ENCODE measurements around the gene ZNF446. TPM values are rescaled to one million over a fixed set of nuclear protein-coding genes. Genes with fewer than 3 reads are reported as not detected.
"Not testable (repeated sequence)": the region's sequence is repeated elsewhere in the genome, so short reads cannot be mapped to it uniquely, and the experiment has no call there.

ZNF446 gene
- total and polyA plus RNA-seq, 9 donors, result 1.9 to 24.9 (median 18.6) TPM

GRCh38 chr19:58439576-58440554 is 36.3 kb upstream of the ZNF446 start, which contains the start of gene ZNF132:
Gene ZNF132, minus strand, starts transcription at chr19:58440153. Its CDS starts 332 bp downstream, at chr19:58439821.
- intact Hi-C loops (cut with DNase I), result no loop called here
- peak within 1 kb of the TSS; percentile 61 for H3K4me3 ChIP-seq
- DNase-seq, result peak; percentile 94 to 98 (median 96)
- H3K27me3 ChIP-seq, result no peaks in the 10 kb centered on the region
- H3K4me1 ChIP-seq (ENCODE audit: insufficient read depth), result peaks cover 11% of the 10 kb centered on the region
- peak; percentile 59 for TF ChIP-seq EP300 (IDR thresholded peaks at IDR 0.05)
- TF ChIP-seq CTCF (IDR thresholded peaks at IDR 0.05), result no peak
- peak; percentile 58 for TF ChIP-seq POLR2A (IDR thresholded peaks at IDR 0.05)
- WGBS, 3 donors, result 5 to 7% (median 6%) methylated on average over 54 to 59 of the region's 59 CpGs
- H3K27ac ChIP-seq, result peak within 1 kb of the TSS; percentile 24 to 67
- no peaks in the 10 kb centered on the region for H3K36me3 ChIP-seq
- peaks cover 3 to 38% of the 10 kb centered on the region in 2 donors for H3K9me3 ChIP-seq

DNA sequence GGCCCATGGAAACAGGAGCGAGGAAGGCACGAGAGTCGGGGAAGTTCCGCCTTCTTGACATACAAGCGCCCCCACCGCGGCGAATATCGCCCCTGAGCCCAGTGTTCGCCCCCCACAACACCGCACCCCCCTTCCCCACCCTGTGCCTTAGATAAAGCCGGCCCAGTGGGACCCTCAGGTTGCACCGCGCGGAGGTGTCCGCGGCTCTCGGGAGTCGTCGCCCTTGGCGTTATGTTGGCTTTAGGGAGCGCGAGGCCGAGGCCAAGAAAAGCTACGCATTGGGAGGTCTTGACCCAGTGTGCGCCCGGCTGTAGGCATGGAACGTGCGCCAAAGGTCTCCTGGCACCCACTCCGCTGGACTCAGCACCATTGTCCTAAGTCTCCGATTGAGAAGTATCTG is 35.6 kb upstream of the ZNF446 start:
- Histone ChIP-seq H3K4me3 (peak overlapping the region; percentile 61), H3K4me1 (ENCODE audit: insufficient read depth) (peaks cover 11% of the 10 kb centered on the region), H3K27ac (peak overlapping the region in 1 of 2 donors; percentile 67), H3K27me3 (no peaks in the 10 kb centered on the region), H3K36me3 (no peaks in the 10 kb centered on the region), H3K9me3 (peaks cover 0 to 31% of the 10 kb centered on the region in 2 donors)
- DNase-seq, result peak in 2 of 5 donors; percentile 37 to 61
- TF ChIP-seq EP300 (IDR thresholded peaks at IDR 0.05) (no peak), CTCF (IDR thresholded peaks at IDR 0.05) (no peak)
- 9 to 13% (median 11%) methylated on average over 25 to 31 of the region's 31 CpGs for WGBS, 3 donors
- intact Hi-C loops (cut with DNase I), result no loop called here

DNA sequence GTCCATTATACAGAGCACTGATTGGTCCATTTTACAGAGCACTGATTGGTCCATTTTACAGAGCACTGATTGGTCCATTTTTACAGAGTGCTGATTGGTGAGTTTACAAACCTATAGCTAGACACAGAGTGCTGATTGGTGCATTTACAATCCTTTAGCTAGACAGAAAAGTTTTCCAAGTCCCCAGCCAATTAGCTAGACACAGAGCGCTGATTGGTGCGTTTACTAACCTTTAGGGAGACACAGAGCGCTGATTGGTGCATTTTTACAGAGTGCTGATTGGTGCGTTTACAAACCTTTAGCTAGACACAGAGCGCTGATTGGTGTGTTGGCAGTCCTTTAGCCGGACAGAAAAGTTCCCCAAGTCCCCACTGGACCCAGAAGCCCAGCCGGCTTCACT is 33.2 kb upstream of the ZNF446 start:
- H3K27ac ChIP-seq; intact Hi-C loops (cut with DNase I); H3K27me3 ChIP-seq; DNase-seq; H3K36me3 ChIP-seq; H3K9me3 ChIP-seq; H3K4me3 ChIP-seq: not testable (repeated sequence)
- peaks cover 11% of the 10 kb centered on the region for H3K4me1 ChIP-seq (ENCODE audit: insufficient read depth)
- 86 to 91% (median 90%) methylated on average over 7 of the region's 7 CpGs for WGBS, 3 donors

- H3K27me3 ChIP-seq; H3K36me3 ChIP-seq; H3K4me3 ChIP-seq; H3K27ac ChIP-seq; H3K9me3 ChIP-seq; H3K4me1 ChIP-seq (ENCODE audit: insufficient read depth); intact Hi-C loops (cut with DNase I); DNase-seq: not testable (repeated sequence)
- 64 to 73% (median 72%) methylated on average over 3 of the region's 3 CpGs for WGBS, 3 donors
Observed at GRCh38 chr19:58448860-58449259, 27.3 kb upstream of the ZNF446 start.

GRCh38 chr19:58449980-58450379 is 26.2 kb upstream of the ZNF446 start:
- DNase-seq; H3K27ac ChIP-seq; intact Hi-C loops (cut with DNase I); H3K9me3 ChIP-seq; H3K4me3 ChIP-seq; H3K27me3 ChIP-seq; H3K4me1 ChIP-seq (ENCODE audit: insufficient read depth); H3K36me3 ChIP-seq: not testable (repeated sequence)
- 61 to 69% (median 65%) methylated on average over 5 of the region's 5 CpGs for WGBS, 3 donors

DNA sequence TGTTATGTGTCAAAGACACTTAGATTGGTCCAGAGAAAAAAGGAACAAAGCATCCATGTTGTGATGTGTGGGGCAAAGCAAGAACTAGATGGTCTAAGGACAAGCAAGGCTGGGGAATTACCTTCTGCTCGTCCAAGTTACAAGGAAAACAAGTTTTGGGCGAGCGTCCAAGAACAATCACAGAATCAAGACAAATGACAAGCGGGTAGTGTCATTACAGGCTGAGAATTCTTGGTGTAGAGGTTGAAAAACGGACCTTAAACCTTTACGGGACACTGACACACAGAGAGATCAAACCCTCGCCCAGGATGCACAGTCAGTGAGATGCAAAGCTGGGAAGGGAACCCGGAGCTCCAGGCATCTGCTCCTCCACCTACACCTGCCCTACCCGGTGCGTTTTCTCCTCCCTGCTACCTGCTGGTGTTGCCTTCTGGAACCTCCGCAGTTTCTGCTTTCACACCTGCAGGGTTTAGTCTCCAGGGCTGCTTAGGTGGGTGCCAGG is 25.2 kb upstream of the ZNF446 start:
- no peak for DNase-seq
- Histone ChIP-seq H3K9me3 (no peaks in the 10 kb centered on the region), H3K4me1 (ENCODE audit: insufficient read depth) (no peaks in the 10 kb centered on the region), H3K27me3 (no peaks in the 10 kb centered on the region), H3K4me3 (peak overlapping the region; percentile 88), H3K36me3 (no peaks in the 10 kb centered on the region), H3K27ac (no peak overlapping the region)
- 3 to 6% (median 4%) methylated on average over 11 of the region's 11 CpGs for WGBS, 3 donors
- intact Hi-C loops (cut with DNase I), result no loop called here
- TF ChIP-seq EP300 (IDR thresholded peaks at IDR 0.05) (no peak), CTCF (IDR thresholded peaks at IDR 0.05) (no peak), POLR2A (IDR thresholded peaks at IDR 0.05) (no peak)
